NCI-H345 (cell line): ENCODE measurements around the gene GSG1L.
A peak's percentile ranks its signal among the peaks of the same experiment; 100 is the strongest.
"Not testable (repeated sequence)": the region's sequence is repeated elsewhere in the genome, so short reads cannot be mapped to it uniquely, and the experiment has no call there.

ENCODE experiments used
- DNase-seq: peaks from one replicate; lab custom pipeline; 2025; lab: John Stamatoyannopoulos, UW

Gene GSG1L

GRCh38 chr16:27901956-27902355, 161.6 kb downstream of the GSG1L start:
- no peak for DNase-seq

GRCh38 chr16:27899736-27900135, 163.8 kb downstream of the GSG1L start:
- no peak for DNase-seq

GRCh38 chr16:27894386-27894785, 169.1 kb downstream of the GSG1L start:
- no peak for DNase-seq

- DNase-seq = no peak
Observed at GRCh38 chr16:27892879-27893278, 170.6 kb downstream of the GSG1L start.

- DNase-seq = no peak
Observed at GRCh38 chr16:27890866-27891265, 172.6 kb downstream of the GSG1L start.

- DNase-seq = no peak
Observed at GRCh38 chr16:27890006-27890405, 173.5 kb downstream of the GSG1L start.

GRCh38 chr16:27883576-27883975, 179.9 kb downstream of the GSG1L start:
- DNase-seq = no peak

- no peak for DNase-seq
Observed at GRCh38 chr16:27880287-27880686, 183.2 kb downstream of the GSG1L start.

- DNase-seq = no peak
Observed at GRCh38 chr16:27879601-27880247, 183.8 kb downstream of the GSG1L start.

- not testable (repeated sequence) for DNase-seq
Observed at GRCh38 chr16:27872627-27873026, 190.9 kb downstream of the GSG1L start.

- DNase-seq = no peak
Observed at GRCh38 chr16:27870116-27870798, 193.3 kb downstream of the GSG1L start.

GRCh38 chr16:27869411-27869810, 194.1 kb downstream of the GSG1L start:
- DNase-seq = no peak

GRCh38 chr16:27868180-27868579, 195.3 kb downstream of the GSG1L start:
- no peak for DNase-seq

GRCh38 chr16:27867122-27868110, 196.1 kb downstream of the GSG1L start:
- DNase-seq = peak; percentile 10

- no peak for DNase-seq
Observed at GRCh38 chr16:27863377-27863776, 200.1 kb downstream of the GSG1L start.

GRCh38 chr16:27862953-27863352, 200.6 kb downstream of the GSG1L start:
- no peak for DNase-seq

GRCh38 chr16:27860091-27860490, 203.4 kb downstream of the GSG1L start:
- no peak for DNase-seq

- no peak for DNase-seq
Observed at GRCh38 chr16:27859020-27859419, 204.5 kb downstream of the GSG1L start.

GRCh38 chr16:27853651-27854050, 209.9 kb downstream of the GSG1L start:
- no peak for DNase-seq

GRCh38 chr16:27853101-27853500, 210.4 kb downstream of the GSG1L start:
- no peak for DNase-seq

GRCh38 chr16:27852681-27853080, 210.8 kb downstream of the GSG1L start:
- no peak for DNase-seq

GRCh38 chr16:27852116-27852515, 211.4 kb downstream of the GSG1L start:
- no peak for DNase-seq

- no peak for DNase-seq
Observed at GRCh38 chr16:27851586-27851985, 211.9 kb downstream of the GSG1L start.
